ENCODE results near the gene STYXL2. TPM values are rescaled to one million over a fixed set of nuclear protein-coding genes. Genes with fewer than 3 reads are reported as not detected.

STYXL2 gene
- total RNA-seq, 1 donor from 2014 or later, result not detected

DNA sequence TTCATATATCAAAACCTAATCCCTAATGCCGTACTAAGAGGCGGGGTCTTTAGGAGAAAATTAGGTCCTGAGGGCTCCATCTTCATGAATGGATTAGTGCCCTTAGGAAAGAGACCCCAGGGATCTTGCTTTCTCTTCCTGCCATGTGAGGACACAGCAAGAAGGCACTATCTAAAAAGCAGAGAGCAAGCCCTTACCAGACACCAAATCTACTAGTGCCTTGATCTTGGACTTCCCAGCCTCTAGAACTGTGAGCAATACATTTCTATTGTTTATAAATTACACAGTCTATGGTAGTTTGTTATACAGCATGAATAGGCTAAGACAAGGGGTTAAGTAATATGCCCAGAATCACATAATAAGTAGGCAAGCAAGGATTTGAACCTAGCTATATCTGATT, 42.9 kb downstream of the STYXL2 start:
- no peak for DNase-seq

DNA sequence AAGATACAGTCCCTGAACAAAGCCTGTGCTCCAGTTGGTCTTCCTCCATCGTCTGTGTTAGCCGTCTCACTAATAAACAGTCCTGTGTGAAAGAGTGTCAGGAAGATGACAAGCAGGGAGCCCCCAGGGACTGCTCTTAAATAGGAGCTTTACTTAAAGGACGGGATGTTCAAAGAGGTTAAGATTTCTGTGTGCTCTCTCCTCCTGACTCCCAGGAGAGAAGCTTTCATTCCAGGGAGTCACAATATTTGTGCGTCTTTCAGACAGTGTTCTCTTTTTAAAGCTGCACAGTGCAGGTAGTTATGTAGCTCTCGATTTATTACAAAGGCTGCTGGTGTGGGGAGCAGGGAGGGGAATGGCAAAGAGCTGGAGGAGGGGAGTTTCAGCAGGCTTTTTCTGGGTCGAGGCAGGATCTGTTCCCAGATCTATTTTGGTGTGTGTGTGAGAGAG, 43.5 kb downstream of the STYXL2 start:
- no peak for DNase-seq

GRCh38 chr1:167137793-167138510, 44.1 kb downstream of the STYXL2 start:
- no peak for DNase-seq

DNA sequence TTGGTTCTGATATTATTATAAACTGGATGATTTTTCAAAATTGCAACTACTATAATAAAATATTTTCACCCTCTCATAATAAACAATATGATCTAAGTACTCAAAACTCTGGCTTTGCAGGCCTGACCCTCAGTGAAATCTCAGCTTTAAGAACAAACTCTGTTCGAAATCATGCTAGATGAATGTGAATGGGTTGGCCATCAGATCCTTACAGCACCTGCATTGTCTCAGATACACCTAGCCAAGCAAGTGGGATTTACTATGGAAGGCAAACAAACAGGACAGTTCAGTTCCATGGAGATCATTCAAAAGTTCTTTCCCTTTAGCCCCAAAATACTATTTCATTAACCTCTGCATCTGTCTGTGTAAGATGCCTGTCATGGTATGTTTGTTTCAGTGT, 44.8 kb downstream of the STYXL2 start:
- no peak for DNase-seq

GRCh38 chr1:167141963-167142362, 48.1 kb downstream of the STYXL2 start:
- DNase-seq, result no peak

Other genes starting within 250 kb of the STYXL2 start
- 12.9 and 13.6 TPM in 2 replicates for gene TADA1, start 217.8 kb upstream of the STYXL2 start, total RNA-seq
- under 0.01 and 1.0 TPM in 2 replicates for gene ILDR2, start 118.5 kb upstream of the STYXL2 start, total RNA-seq
- gene MAEL, start 104.8 kb upstream of the STYXL2 start, total RNA-seq, result not detected in 2 replicates
- gene GPA33, start 3.7 kb upstream of the STYXL2 start, total RNA-seq, result not detected in 2 replicates
- gene POU2F1, start 126.8 kb downstream of the STYXL2 start, total RNA-seq, result 5.6 and 8.2 TPM in 2 replicates

Measured in dermis blood vessel endothelial cell (primary cell).